GM21528 (cell line): ENCODE results near the gene CCDC24.

Experiments used
- ATAC-seq: cut with Tn5 transposase; IDR thresholded peaks from one replicate; pipeline ENCODE4 v1.9.1; 2021; ENCODE audit warnings: mild to moderate bottlenecking, moderate library complexity; ENCODE audit not compliant: unreplicated experiment, low FRiP score

Gene CCDC24

DNA sequence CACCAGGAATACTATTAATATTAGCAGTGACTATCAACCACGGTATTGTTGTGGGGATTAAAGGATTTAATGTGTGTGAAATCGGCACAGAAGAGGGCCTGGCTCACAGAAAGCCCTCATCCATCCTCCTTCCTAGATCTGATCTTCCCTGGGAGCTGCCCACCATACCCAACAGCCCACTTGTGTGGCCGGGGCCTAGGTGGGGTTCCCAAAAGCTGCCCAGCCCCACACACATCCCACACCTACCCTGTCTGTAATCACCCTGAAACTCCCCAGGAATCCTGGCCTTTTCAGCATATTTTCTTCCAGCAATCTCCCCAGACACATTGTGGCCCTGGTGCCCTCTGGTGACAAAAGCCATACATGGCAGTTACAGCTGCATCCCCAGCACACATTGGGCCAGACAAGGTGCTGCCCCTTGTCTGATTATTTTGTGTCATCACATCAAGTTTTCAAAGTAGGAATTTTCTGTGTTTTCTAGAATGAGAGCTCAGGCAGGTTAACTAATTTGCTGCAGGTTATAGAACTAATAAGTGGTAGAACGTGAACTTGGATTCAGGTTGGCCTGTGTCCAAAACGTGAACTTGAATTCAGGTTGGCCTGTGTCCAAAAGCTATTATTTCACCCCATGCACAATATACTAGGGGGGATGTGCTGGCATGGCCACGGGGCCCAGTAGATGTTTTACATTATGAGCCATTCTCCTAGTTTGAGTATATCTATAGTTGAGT lies 45.2 kb downstream of the CCDC24 start:
- no peak for ATAC-seq

DNA sequence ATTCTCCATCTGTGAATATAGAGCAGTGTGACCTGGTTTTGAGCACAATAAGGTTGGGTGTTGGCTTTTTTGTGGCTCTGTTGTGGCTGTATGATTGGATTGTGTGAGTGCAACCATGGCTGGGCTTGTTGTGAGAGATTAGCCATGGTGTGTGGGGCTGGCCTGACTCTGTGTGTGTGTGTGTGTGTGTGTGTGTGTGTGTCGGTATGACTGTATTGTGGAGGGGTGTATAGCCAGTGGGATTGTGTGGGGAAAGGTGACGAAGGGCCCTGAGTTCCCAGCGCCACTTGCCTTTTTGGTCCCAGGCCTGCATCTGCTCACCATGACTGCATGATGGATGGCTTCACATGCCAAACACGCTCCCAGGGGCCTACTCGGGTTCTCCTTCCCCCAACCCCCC lies 45.8 kb downstream of the CCDC24 start:
- no peak for ATAC-seq

DNA sequence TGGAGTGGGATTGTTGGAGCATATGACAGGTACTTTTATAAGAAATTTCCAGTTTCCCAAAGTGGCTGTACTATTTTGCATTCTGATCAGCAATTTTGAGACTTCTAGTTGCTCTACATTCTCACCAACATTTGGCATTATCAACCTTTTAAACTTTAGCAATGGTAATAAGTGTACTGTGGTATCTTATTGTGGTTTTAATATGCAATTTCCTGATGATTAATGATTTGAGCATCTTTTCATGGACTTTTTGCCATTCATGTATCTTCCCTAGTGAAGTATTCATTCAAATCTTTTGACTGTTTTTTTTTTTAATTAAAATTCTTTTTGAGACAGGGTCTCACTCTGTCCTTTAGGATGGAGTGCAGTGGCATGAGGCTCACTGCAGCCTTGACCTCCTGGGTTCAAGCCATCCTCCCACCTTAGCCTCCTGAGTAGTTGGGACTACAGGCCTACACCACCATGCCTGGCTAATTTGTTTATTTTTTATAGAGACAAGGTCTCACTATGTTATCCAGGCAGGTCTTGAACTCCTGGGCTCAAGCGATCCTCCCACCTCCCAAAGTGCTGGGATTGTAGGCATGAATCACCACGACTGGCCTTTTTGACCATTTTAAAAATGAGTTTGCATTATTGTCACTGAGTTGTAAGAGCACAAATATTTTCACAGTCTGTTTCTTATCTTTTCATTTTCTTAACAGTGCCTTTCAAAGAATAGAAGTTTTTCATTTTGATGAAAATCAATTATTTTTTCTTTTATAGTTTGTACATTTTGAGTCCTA lies 47.7 kb downstream of the CCDC24 start:
- ATAC-seq: no peak

DNA sequence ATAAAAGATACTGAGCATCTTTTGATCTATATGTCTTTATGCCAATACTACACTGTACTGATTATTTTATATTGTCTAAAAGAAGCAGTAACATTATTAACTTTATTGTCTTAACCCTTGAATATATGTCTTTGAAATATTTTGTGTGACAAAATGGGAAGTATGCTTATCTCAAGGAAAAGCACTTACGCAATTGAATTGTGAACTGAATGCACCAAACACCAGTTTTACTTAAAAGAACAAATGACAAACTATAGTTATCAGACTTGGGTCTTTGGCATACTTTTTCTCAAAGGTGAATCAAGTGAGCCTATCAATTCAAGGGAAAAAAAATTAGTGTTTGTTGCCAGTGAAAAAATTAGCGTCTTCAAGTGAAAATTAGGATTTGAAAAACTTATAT lies 49.0 kb downstream of the CCDC24 start:
- ATAC-seq: no peak

DNA sequence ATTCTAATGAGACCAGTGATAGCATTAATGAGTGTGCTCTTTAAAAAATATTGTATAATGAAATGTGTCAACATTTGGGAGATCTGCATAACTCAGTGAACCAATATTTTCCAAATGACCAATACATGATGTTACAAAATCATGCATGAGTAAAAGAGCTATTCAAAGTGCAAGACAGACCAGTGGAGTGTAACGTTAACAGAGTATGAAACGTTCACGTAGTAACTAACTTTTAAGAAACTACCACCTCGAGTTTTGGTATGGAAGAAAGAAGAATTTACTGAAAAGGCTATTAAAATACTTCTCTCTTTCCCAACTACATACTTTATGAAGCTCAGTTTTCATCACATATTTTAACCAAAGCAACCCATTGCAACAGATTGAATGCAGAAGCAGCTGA lies 49.4 kb downstream of the CCDC24 start:
- no peak for ATAC-seq

DNA sequence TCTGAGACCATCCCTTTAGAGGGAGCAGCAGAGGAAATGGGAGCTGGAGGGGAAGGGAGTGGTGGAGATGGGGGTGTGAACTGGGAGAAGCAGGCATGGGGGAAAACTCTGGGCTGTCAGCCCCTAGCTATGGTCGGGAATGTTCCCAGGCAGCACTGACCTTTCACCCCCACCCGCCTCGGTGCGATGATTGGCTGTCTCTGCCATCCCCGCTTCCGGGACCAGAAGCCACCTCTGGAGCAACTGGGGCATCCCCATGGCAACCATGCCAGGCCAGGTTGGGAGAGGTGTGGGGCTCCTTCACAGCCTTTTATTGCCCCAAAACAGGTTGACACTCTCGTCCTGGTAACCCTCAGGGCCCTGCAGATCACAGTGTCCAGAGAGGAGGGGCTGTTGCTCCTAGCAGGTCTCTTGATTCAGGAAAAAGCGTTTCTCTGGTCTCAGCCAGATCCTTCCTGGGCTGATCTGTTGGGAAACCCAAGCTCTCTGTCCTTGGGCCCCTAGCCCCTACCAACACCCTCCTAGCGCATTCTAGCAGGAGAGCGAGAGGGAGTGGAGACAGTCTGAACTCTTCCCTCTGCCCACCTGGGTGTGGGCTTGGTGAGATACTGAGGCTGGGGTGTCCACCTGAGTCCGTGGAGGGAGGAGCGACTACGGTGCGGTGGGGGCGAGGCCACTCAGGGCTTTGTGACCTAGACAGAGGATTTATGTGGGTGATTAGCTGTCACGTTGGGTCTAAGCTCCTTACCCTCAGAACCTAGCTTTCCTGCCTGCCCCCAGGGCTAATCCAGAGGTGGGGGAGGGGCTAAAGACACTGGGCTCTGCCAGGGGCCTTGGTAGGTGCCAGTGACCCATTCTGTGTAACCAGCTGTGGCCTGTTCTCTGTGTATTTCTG lies 52.0 kb downstream of the CCDC24 start:
- ATAC-seq: no peak

DNA sequence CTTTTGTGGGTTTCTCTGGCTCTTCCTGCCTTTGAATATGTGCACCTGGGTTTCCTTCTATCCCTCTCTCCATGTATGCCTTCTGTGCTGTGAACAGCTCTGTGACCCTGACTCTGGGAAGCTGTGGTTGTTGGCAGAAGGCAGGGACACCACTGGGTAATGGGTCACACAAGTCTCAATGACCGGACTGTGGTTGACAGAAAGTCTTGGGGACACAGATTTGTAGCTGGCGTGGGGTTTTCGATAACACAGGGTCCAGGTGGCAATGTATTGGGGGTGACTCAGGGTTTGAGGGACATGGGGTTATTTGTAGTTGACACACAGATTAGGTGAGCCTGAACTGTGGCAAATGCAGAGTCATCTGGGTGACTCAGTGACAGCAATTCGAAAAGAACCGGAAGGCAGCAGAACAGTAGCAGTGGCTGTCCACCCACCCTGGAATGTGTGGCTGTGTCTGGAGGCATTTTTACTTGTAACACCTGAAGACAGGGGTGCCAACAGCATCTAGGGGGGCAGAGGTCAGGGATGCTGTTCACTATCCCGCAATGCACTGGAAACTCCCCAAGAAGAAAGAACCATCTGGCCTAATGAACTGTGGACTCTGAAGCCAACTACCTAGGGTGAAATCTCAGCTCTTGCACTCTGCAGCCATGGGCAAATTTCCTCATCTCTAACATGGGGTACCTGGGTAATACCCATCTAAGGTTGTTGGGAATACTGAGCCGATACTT lies 52.8 kb downstream of the CCDC24 start:
- ATAC-seq: no peak

DNA sequence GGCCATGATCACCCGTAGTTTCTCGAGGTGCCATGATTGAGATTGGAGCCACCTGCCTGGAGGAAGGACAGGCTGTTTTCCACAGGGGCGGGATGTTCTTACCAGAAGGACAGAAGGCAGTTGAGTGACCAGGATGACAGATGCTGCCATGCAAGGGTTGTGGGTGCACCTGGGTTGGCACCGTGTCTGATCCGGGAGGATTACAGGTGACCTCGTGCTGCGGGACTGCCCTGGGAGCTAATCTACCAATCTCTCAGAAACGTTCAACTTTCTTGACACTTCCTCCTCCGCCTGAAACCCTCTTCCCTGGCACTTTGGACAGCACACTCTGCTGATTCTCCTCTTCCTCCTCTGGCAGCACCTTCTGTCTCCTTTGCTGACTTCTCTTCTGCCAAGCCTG lies 53.7 kb downstream of the CCDC24 start:
- ATAC-seq: no peak
